GM23338 (cell line): ENCODE measurements around the gene IL6R. TPM values are rescaled to one million over a fixed set of nuclear protein-coding genes. Genes with fewer than 3 reads are reported as not detected.
A peak's percentile ranks its signal among the peaks of the same experiment; 100 is the strongest.

Source experiments
- ATAC-seq: fragments of 200-7000 bp; cut with Tn5 transposase; 3 replicates; pipeline ENCODE4 v1.9.1; 2020
- DNase-seq: peaks from one replicate; pipeline ENCODE4 v3.0.0-alpha.2; 2015; ENCODE audit warnings: low spot score
- H2AFZ ChIP-seq: fragments of 200-600 bp; sonication (generic); 2 replicates; pipeline ENCODE4 v1.8.0; 2016; ENCODE audit warnings: antibody characterized with exemption, mild to moderate bottlenecking, moderate library complexity
- H3F3A ChIP-seq: fragments of 200-600 bp; sonication (generic); replicated peaks from 2 replicates; pipeline ENCODE4 v1.8.0; 2017; ENCODE audit warnings: antibody characterized with exemption, mixed run types, low read depth
- H3K27ac ChIP-seq: fragments of 200-600 bp; sonication (generic); 2 replicates; pipeline ENCODE4 v1.6.1; 2016; ENCODE audit warnings: low read depth
- H3K27me3 ChIP-seq: fragments of 200-600 bp; sonication (generic); 2 replicates; pipeline ENCODE4 v1.8.0; 2016; ENCODE audit warnings: mild to moderate bottlenecking, mixed run types, moderate library complexity; ENCODE audit not compliant: insufficient read depth
- H3K36me3 ChIP-seq: fragments of 200-600 bp; sonication (generic); 2 replicates; pipeline ENCODE4 v1.8.0; 2016; ENCODE audit warnings: mild to moderate bottlenecking; ENCODE audit not compliant: insufficient read depth
- H3K4me1 ChIP-seq: fragments of 200-600 bp; sonication (generic); 2 replicates; pipeline ENCODE4 v1.8.0; 2016; ENCODE audit warnings: mild to moderate bottlenecking, moderate library complexity; ENCODE audit not compliant: insufficient read depth
- H3K4me2 ChIP-seq: fragments of 200-600 bp; sonication (generic); 2 replicates; pipeline ENCODE4 v1.7.1; 2017; ENCODE audit warnings: mixed run types
- H3K4me3 ChIP-seq: fragments of 200-600 bp; sonication (generic); 2 replicates; pipeline ENCODE4 v1.6.1; 2016; ENCODE audit warnings: mixed run types
- H3K79me2 ChIP-seq: fragments of 200-600 bp; sonication (generic); replicated peaks from 2 replicates; pipeline ENCODE4 v1.8.0; 2017; ENCODE audit warnings: mild to moderate bottlenecking; ENCODE audit not compliant: insufficient read depth
- H3K9me2 ChIP-seq: fragments of 200-600 bp; sonication (generic); 2 replicates; pipeline ENCODE4 v1.8.0; 2017; ENCODE audit not compliant: insufficient read depth
- H4K20me1 ChIP-seq: fragments of 200-600 bp; sonication (generic); replicated peaks from 2 replicates; pipeline ENCODE4 v1.8.0; 2017; ENCODE audit warnings: mild to moderate bottlenecking; ENCODE audit not compliant: insufficient read depth
- H3K27ac Mint-ChIP-seq: 2 replicates; pipeline ENCODE4 v1.8.0; 2020; ENCODE audit warnings: inconsistent platforms, mild to moderate bottlenecking, moderate library complexity, mixed read lengths
- H3K27me3 Mint-ChIP-seq: 3 replicates; pipeline ENCODE4 v1.8.0; 2022; ENCODE audit warnings: low read depth, mild to moderate bottlenecking, moderate library complexity, mixed read lengths, inconsistent platforms; ENCODE audit not compliant: insufficient read depth, poor library complexity
- H3K36me3 Mint-ChIP-seq: 3 replicates; pipeline ENCODE4 v1.8.0; 2021; ENCODE audit warnings: low read depth, mild to moderate bottlenecking, inconsistent platforms, moderate library complexity, mixed read lengths
- H3K4me1 Mint-ChIP-seq: 3 replicates; pipeline ENCODE4 v1.8.0; 2020; ENCODE audit warnings: mild to moderate bottlenecking, inconsistent platforms, mixed read lengths
- H3K4me3 Mint-ChIP-seq: 3 replicates; pipeline ENCODE4 v1.8.0; 2021; ENCODE audit warnings: moderate library complexity, mild to moderate bottlenecking, inconsistent platforms, mixed read lengths
- H3K9me3 Mint-ChIP-seq: 3 replicates; pipeline ENCODE4 v1.8.0; 2020; ENCODE audit warnings: moderate library complexity, mild to moderate bottlenecking, inconsistent platforms, mixed read lengths
- CREB1 ChIP-seq: fragments of 250-450 bp; sonication (Bioruptor Pico); IDR thresholded peaks from 2 replicates; pipeline ENCODE4 v1.5.0; 2020; ENCODE audit warnings: low read depth, mild to moderate bottlenecking, moderate library complexity
- CTCF ChIP-seq, 2 experiments: fragments of 200-600 bp in 1 of 2; sonication (generic) in 1 of 2; conservative IDR thresholded peaks; 2 replicates each; pipeline versions ENCODE4 v1.5.1 to v1.6.1; 2016 to 2017; ENCODE audit warnings: antibody characterized with exemption in 2 of 2, low read depth in 2 of 2, mild to moderate bottlenecking in 2 of 2, moderate library complexity in 1 of 2
- ETS1 ChIP-seq: IDR thresholded peaks from 2 replicates; pipeline ENCODE4 v1.6.1; 2016; ENCODE audit warnings: antibody characterized with exemption
- EZH2 ChIP-seq: fragments of 200-600 bp; sonication (generic); IDR thresholded peaks from one replicate; pipeline ENCODE4 v1.8.0; 2017; ENCODE audit warnings: antibody characterized with exemption, mild to moderate bottlenecking, low read depth; ENCODE audit not compliant: unreplicated experiment
- EZH2phosphoT487 ChIP-seq: fragments of 200-600 bp; sonication (generic); IDR thresholded peaks from one replicate; pipeline ENCODE4 v1.8.1; 2018; ENCODE audit warnings: antibody characterized with exemption; ENCODE audit not compliant: unreplicated experiment
- JUNB ChIP-seq: IDR thresholded peaks from one replicate; pipeline ENCODE4 v1.6.1; 2016; ENCODE audit warnings: antibody characterized with exemption; ENCODE audit not compliant: unreplicated experiment
- NANOG ChIP-seq: IDR thresholded peaks from 2 replicates; pipeline ENCODE4 v1.6.1; 2016; ENCODE audit warnings: antibody characterized with exemption, borderline replicate concordance
- POLR2AphosphoS5 ChIP-seq: IDR thresholded peaks from 2 replicates; pipeline ENCODE4 v1.6.1; 2016; ENCODE audit warnings: antibody characterized with exemption, low read depth
- REST ChIP-seq: IDR thresholded peaks from one replicate; pipeline ENCODE4 v1.6.1; 2018; ENCODE audit warnings: antibody characterized with exemption; ENCODE audit not compliant: unreplicated experiment
- STAT1 ChIP-seq: IDR thresholded peaks from one replicate; pipeline ENCODE4 v1.6.1; 2016; ENCODE audit warnings: antibody characterized with exemption; ENCODE audit not compliant: unreplicated experiment
- ZNF114 ChIP-seq: fragments of 250-450 bp; sonication (Bioruptor Pico); IDR thresholded peaks from 2 replicates; pipeline ENCODE4 v1.5.0; 2020; ENCODE audit warnings: mild to moderate bottlenecking, moderate library complexity
- ZNF331 ChIP-seq: fragments of 250-450 bp; sonication (Bioruptor Pico); IDR thresholded peaks from 2 replicates; pipeline ENCODE4 v1.5.0; 2020; ENCODE audit warnings: low read depth, mild to moderate bottlenecking, moderate library complexity
- ZNF462 ChIP-seq: fragments of 250-450 bp; sonication (Bioruptor Pico); IDR thresholded peaks from 2 replicates; pipeline ENCODE4 v1.5.0; 2020; ENCODE audit warnings: mild to moderate bottlenecking, moderate library complexity
- polyA plus RNA-seq: library from polyadenylated mRNA; unstranded; fragments of >200 nt; fragmentation: Nextera tagmentation; extraction: Ambion mirVana; gene quantifications from 2 replicates; pipeline ENCODE4 v1.2.1, GENCODE V29; 2016
- total RNA-seq: library from RNA; depleted of rRNA; stranded (reverse); fragments of >200 nt; shearing (Covaris generic); gene quantifications from 2 replicates; pipeline ENCODE4 v1.2.3, GENCODE V29; 2014

IL6R gene
- total and polyA plus RNA-seq, 2 experiments from 2014 or later, result 1.0 to 13.8 TPM

- H2AFZ ChIP-seq, result peak overlapping the region; percentile 87
- peak; percentile 16 for ATAC-seq
- no peak for TF ChIP-seq ETS1
- no peak for TF ChIP-seq ZNF331
- no peak for TF ChIP-seq EZH2phosphoT487
- no peak for TF ChIP-seq REST
- TF ChIP-seq JUNB, result no peak
- TF ChIP-seq NANOG, result no peak
- no peak for TF ChIP-seq ZNF462 (CRISPR knock-in tag)
- TF ChIP-seq ZNF114 (CRISPR knock-in tag), result no peak
- TF ChIP-seq CREB1, result no peak
- TF ChIP-seq CTCF (conservative IDR thresholded peaks at IDR 0.05; ENCODE audit: low read depth in 2 of 2), result no peak
- no peak for TF ChIP-seq EZH2
- TF ChIP-seq POLR2AphosphoS5, result no peak
- TF ChIP-seq STAT1, result no peak
- Mint-ChIP-seq H3K9me3 (no peaks in the 10 kb centered on the region), H3K36me3 (no peaks in the 10 kb centered on the region), H3K27me3 (peaks cover 7% of the 10 kb centered on the region), H3K27ac (no peak overlapping the region; the same call in 1 of the 2 replicates), H3K4me1 (peaks cover 26% of the 10 kb centered on the region), H3K4me3 (0 out of 3 replicates have a peak overlapping the region, but pooled peaks have one; percentile 17)
- no peaks in the 10 kb centered on the region for H4K20me1 ChIP-seq
- no peak overlapping the region for H3K4me3 ChIP-seq
- no peaks in the 10 kb centered on the region for H3K9me2 ChIP-seq
- H3K27me3 ChIP-seq, result no peaks in the 10 kb centered on the region
- H3K36me3 ChIP-seq, result no peaks in the 10 kb centered on the region
- peak overlapping the region; percentile 50; the same call in 1 of the 2 replicates for H3K27ac ChIP-seq
- H3F3A ChIP-seq, result no peaks in the 10 kb centered on the region
- H3K4me1 ChIP-seq, result peaks cover 24% of the 10 kb centered on the region
- H3K79me2 ChIP-seq, result no peaks in the 10 kb centered on the region
- no peak for DNase-seq
- H3K4me2 ChIP-seq, result peak overlapping the region; percentile 64
Measured at GRCh38 chr1:154429841-154430611, 24.9 kb downstream of the IL6R start.
